Stimulated activated CD8-positive, alpha-beta memory T cell treated with anti-CD3 and anti-CD28 coated beads, Interleukin-7, amount 100 ng/mL, for 1 hour (primary cell): ENCODE data around the gene GIMAP5.
A peak's percentile ranks its signal among the peaks of the same experiment; 100 is the strongest.
"Not testable (repeated sequence)": the region's sequence is repeated elsewhere in the genome, so short reads cannot be mapped to it uniquely, and the experiment has no call there.

Experiments
- DNase-seq, 2 donors: peaks; one replicate each; pipeline ENCODE4 v3.0.0-alpha.2; 2020; ENCODE audit warnings: low read depth in 2 of 2

Gene GIMAP5

GRCh38 chr7:150774131-150774530 is 36.9 kb downstream of the GIMAP5 start:
- DNase-seq: not testable (repeated sequence)

GRCh38 chr7:150778014-150778737 is 41.0 kb downstream of the GIMAP5 start:
- DNase-seq: no peak

- DNase-seq: peak; percentile 48 to 60
Measured at GRCh38 chr7:150778738-150779301, 41.6 kb downstream of the GIMAP5 start.

GRCh38 chr7:150780292-150780691 is 43.1 kb downstream of the GIMAP5 start:
- DNase-seq: no peak

- no peak for DNase-seq
Measured at GRCh38 chr7:150781103-150781502, 43.9 kb downstream of the GIMAP5 start.

- no peak for DNase-seq
Measured at GRCh38 chr7:150781961-150782360, 44.7 kb downstream of the GIMAP5 start.

GRCh38 chr7:150784120-150784736 is 47.0 kb downstream of the GIMAP5 start:
- DNase-seq: no peak

GRCh38 chr7:150784954-150785353 is 47.7 kb downstream of the GIMAP5 start:
- no peak for DNase-seq

- DNase-seq: no peak
Measured at GRCh38 chr7:150787321-150788281, 50.4 kb downstream of the GIMAP5 start.

- DNase-seq: no peak
Measured at GRCh38 chr7:150788474-150789269, 51.5 kb downstream of the GIMAP5 start.

GRCh38 chr7:150790416-150791075 is 53.3 kb downstream of the GIMAP5 start:
- no peak for DNase-seq

GRCh38 chr7:150791304-150791703 is 54.1 kb downstream of the GIMAP5 start:
- DNase-seq: no peak

- DNase-seq: no peak
Measured at GRCh38 chr7:150791746-150792452, 54.7 kb downstream of the GIMAP5 start.
